Measurements from ENCODE around the gene PIH1D1. TPM values are rescaled to one million over a fixed set of nuclear protein-coding genes. Genes with fewer than 3 reads are reported as not detected.
A peak's percentile ranks its signal among the peaks of the same experiment; 100 is the strongest.
"Not testable (repeated sequence)": the region's sequence is repeated elsewhere in the genome, so short reads cannot be mapped to it uniquely, and the experiment has no call there.

PIH1D1 gene
- total and polyA plus RNA-seq, 2 donors (not counting 3 experiments of a cell fraction or from before 2014, with no cell fraction given), result 83.2 to 86.9 TPM

DNA sequence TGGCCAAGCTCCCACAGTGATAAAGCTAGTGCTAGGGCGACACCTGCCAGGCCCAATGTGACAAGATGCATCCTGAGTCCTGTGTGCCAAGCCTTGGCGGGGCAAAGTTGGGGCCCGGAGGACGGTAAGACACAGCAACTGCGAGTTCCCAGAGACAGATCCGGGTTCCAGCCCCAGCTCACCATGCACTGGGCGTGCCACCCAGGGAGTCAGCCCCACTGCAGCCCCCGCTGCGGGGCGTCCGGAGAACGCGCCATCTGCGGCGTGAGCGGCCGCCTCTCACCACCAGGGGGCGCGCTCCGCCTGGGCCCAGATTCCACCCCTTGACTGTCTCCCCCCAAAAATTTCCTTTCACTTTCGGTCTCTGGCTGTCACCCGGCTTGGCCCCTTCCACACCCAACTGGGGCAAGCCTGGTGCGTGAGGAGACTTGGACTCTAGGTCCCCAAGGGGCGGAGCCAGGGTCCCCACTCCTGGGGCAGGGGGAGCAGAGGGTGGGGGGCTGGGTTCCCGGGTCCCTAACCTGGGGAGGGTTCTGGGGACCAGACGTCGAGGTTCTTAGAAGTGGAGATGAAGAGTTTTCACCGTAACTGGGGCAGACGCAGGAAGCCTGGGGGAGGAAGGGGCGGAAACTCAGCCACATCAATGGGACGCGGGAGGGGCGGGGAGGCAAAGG lies 22.4 kb upstream of the PIH1D1 start, which contains the start of gene FLT3LG:
Gene FLT3LG, plus strand, starts transcription at position 348 of the 674 bp plus-strand sequence. CDS start 425 bp downstream, outside the sequence.
- TF ChIP-seq EZH2 (IDR thresholded peaks at IDR 0.05; ENCODE audit: borderline replicate concordance, low read depth, low read length, severe bottlenecking), result no peak
- TF ChIP-seq, protein P1, sequence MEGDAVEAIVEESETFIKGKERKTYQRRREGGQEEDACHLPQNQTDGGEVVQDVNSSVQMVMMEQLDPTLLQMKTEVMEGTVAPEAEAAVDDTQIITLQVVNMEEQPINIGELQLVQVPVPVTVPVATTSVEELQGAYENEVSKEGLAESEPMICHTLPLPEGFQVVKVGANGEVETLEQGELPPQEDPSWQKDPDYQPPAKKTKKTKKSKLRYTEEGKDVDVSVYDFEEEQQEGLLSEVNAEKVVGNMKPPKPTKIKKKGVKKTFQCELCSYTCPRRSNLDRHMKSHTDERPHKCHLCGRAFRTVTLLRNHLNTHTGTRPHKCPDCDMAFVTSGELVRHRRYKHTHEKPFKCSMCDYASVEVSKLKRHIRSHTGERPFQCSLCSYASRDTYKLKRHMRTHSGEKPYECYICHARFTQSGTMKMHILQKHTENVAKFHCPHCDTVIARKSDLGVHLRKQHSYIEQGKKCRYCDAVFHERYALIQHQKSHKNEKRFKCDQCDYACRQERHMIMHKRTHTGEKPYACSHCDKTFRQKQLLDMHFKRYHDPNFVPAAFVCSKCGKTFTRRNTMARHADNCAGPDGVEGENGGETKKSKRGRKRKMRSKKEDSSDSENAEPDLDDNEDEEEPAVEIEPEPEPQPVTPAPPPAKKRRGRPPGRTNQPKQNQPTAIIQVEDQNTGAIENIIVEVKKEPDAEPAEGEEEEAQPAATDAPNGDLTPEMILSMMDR (IDR thresholded peaks at IDR 0.05; ENCODE audit: extremely low read depth in 1 of 2, insufficient read depth in 1 of 2, low read depth in 1 of 2, low read length in 2 of 2), result peak; percentile 99 to 100
- BruUV-seq (replicated peaks), result no TSS peak
- H3K9me3 ChIP-seq (replicated peaks; ENCODE audit: control insufficient read depth, insufficient read depth, low read length), result no peaks in the 10 kb centered on the region
- H3K27me3 ChIP-seq (ENCODE audit: control insufficient read depth in 2 of 2, insufficient read depth in 2 of 2, low read length in 2 of 2), result no peaks in the 10 kb centered on the region
- H3K4me3 ChIP-seq (replicated peaks in 1 of 3; ENCODE audit: insufficient read depth in 1 of 3, low read depth in 1 of 3, low read length in 3 of 3), result peak within 1 kb of the TSS; percentile 62 to 93 (median 73)
- H2AFZ ChIP-seq (ENCODE audit: low read depth, low read length), result peak within 1 kb of the TSS; percentile 98
- DNase-seq (ENCODE audit: low read depth, low spot score) (peak; percentile 68), FAIRE-seq (peak; percentile 66)
- peak within 1 kb of the TSS; percentile 78 for H3K4me2 ChIP-seq (ENCODE audit: insufficient read depth, low read length)
- ChIA-PET POLR2A (no interaction called here), CTCF (interaction anchor here (0.5 to 3.6 kb wide), 12 partner anchors 10 to 206 kb away, joined by 3 to 17 read pairs (median 4); partner anchors contain the start of genes ALDH16A1, PIH1D1 and RPS11)
- H3K36me3 ChIP-seq (ENCODE audit: control insufficient read depth in 2 of 2, extremely low read depth in 1 of 2, insufficient read depth in 2 of 2, low read length in 2 of 2), result no peaks in the 10 kb centered on the region
- no peaks in the 10 kb centered on the region for H3K79me2 ChIP-seq (ENCODE audit: control insufficient read depth, insufficient read depth, low read length)
- intact Hi-C loops (cut with micrococcal nuclease) (loop anchor here (1.0 to 2.0 kb wide), 2 partner anchors 21 to 73 kb away; partner anchors contain the start of gene ALDH16A1), dilution Hi-C loops (cut with MboI; ENCODE audit: extremely low pct_ligation_motif_present, low sequenced_read_pairs) (no loop called here)
- H3K4me1 ChIP-seq (ENCODE audit: control insufficient read depth, extremely low read depth, insufficient read depth, low read length), result peaks cover 6% of the 10 kb centered on the region
- H3K27ac ChIP-seq (ENCODE audit: insufficient read depth, low read depth, low read length), result no peak within 1 kb of the TSS
- H3K9ac ChIP-seq (replicated peaks; ENCODE audit: extremely low read depth, insufficient read depth, low read length), result peak within 1 kb of the TSS; percentile 60
- no peaks in the 10 kb centered on the region for H3K9me1 ChIP-seq (replicated peaks; ENCODE audit: control insufficient read depth, extremely low read depth, insufficient read depth, low read length)
- H4K20me1 ChIP-seq (replicated peaks; ENCODE audit: control insufficient read depth, extremely low read depth, insufficient read depth, low read length), result no peaks in the 10 kb centered on the region

DNA sequence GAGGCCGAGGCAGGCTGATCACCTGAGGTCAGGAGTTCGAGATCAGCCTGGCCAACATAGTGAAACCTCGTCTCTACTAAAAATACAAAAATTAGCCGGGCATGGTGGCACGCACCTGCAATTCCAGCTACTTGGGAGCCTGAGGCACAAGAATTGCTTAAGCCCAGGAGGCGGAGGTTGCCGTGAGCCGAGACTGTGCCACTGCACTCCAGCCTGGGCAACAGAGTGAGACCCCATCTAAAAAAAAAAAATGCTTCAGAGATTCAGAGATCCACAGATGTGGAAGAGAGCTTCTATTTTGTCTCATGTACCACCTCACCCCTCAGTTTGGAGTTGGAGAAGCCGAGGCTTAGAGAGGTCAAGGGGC lies 21.9 kb upstream of the PIH1D1 start:
- POLR2A ChIA-PET; H3K36me3 ChIP-seq (ENCODE audit: control insufficient read depth in 2 of 2, extremely low read depth in 1 of 2, insufficient read depth in 2 of 2, low read length in 2 of 2); H3K4me1 ChIP-seq (ENCODE audit: control insufficient read depth, extremely low read depth, insufficient read depth, low read length); H3K27me3 ChIP-seq (ENCODE audit: control insufficient read depth in 2 of 2, insufficient read depth in 2 of 2, low read length in 2 of 2); intact Hi-C loops (cut with micrococcal nuclease); FAIRE-seq; H3K9me3 ChIP-seq (replicated peaks; ENCODE audit: control insufficient read depth, insufficient read depth, low read length); DNase-seq (ENCODE audit: low read depth, low spot score); H3K9me1 ChIP-seq (replicated peaks; ENCODE audit: control insufficient read depth, extremely low read depth, insufficient read depth, low read length); H3K79me2 ChIP-seq (ENCODE audit: control insufficient read depth, insufficient read depth, low read length); BruUV-seq (replicated peaks); H3K27ac ChIP-seq (ENCODE audit: insufficient read depth, low read depth, low read length); H4K20me1 ChIP-seq (replicated peaks; ENCODE audit: control insufficient read depth, extremely low read depth, insufficient read depth, low read length); dilution Hi-C loops (cut with MboI; ENCODE audit: extremely low pct_ligation_motif_present, low sequenced_read_pairs): not testable (repeated sequence)
- peak overlapping the region; percentile 98 for H2AFZ ChIP-seq (ENCODE audit: low read depth, low read length)
- peak overlapping the region in 2 of 3 experiments; percentile 62 to 73 for H3K4me3 ChIP-seq (replicated peaks in 1 of 3; ENCODE audit: insufficient read depth in 1 of 3, low read depth in 1 of 3, low read length in 3 of 3)
- peak overlapping the region; percentile 60 for H3K9ac ChIP-seq (replicated peaks; ENCODE audit: extremely low read depth, insufficient read depth, low read length)
- CTCF ChIA-PET, result interaction anchor here (0.5 to 3.6 kb wide), 12 partner anchors 10 to 207 kb away, joined by 3 to 17 read pairs (median 4); partner anchors contain the start of genes ALDH16A1, PIH1D1 and RPS11
- H3K4me2 ChIP-seq (ENCODE audit: insufficient read depth, low read length), result peak overlapping the region; percentile 78

Measured in endothelial cell of umbilical vein (primary cell).